ENCODE measurements around the gene NOSIP.
"Not testable (repeated sequence)": the region's sequence is repeated elsewhere in the genome, so short reads cannot be mapped to it uniquely, and the experiment has no call there.

Gene NOSIP, protein sequence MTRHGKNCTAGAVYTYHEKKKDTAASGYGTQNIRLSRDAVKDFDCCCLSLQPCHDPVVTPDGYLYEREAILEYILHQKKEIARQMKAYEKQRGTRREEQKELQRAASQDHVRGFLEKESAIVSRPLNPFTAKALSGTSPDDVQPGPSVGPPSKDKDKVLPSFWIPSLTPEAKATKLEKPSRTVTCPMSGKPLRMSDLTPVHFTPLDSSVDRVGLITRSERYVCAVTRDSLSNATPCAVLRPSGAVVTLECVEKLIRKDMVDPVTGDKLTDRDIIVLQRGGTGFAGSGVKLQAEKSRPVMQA

DNA sequence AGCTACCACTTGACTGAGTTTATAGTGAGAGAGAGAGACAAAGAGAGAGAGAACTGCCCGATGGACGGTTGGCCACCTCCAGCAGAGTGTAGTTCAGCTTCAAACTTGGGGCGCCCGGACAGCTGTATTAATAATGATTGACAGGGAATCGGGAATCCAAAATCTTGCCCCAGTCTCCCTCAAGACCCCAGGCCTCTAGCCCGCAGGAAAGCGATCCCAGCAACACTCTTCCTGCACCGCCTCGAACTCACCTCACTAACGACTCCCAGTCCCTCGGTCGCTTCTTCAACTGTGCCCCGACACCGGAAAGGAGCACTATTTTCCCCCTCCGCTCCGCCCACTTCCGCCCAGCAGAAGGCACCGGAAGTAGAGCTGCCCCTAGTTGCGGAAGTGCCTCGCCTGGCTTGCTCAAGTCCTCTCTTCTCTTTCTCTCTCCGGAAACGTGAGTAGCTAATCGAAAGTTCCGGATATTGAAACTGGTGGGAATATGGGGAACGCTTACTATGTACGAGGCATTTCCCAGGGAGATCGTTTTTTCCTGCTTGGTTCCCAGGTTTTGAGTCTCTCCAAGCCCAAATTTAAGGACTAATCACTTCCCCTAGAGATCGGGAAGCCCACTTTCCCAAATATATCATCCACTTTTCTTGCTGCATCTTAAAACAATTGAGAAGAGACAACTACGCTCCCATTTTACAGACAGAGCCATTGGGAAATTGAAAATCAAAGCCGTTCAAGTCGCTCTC lies at the start of gene NOSIP:
NOSIP (minus strand) TSS at position 293 of the 743 bp plus-strand sequence. CDS start 19,865 bp downstream, outside the sequence.
- peak; percentile 97 for DNase-seq (ENCODE audit: low spot score)

DNA sequence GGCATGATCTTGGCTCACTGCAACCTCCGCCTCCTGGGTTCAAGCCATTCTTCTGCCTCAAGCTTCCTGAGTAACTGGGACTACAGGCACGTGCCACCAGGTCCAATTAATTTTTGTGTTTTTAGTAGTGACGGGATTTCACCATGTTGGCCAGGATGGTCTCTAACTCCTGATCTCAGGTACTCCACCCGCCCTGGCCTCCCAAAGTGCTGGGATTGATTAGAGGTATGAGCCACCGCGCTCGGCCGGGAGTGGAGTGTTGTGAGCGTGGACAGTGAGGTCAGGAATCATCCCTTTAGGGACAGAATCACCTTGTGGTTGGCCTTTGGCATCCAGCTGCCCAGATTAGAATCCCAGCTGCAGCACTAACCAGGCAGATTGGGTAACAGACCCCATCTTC lies 49.3 kb upstream of the NOSIP start:
- DNase-seq (ENCODE audit: low spot score), result no peak

DNA sequence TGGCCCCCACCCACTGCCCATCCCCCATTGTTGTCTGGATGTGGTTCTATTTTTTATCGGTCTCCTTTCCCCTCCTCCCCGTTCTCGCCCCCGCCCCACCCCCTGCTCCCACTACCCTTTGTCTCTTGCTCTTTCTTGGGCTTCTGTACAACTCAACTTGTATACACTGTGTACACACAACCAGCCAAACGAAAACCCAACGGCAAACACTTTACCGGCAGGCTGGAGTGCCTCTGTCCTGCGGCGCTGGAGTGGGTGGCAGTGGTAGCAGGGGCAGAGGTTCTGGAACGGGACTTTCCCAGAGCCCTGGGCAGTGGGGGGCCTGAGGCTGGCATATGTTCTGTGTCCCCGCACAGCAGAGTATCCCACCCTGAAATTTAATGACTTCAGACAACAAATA lies 45.9 kb upstream of the NOSIP start:
- DNase-seq (ENCODE audit: low spot score), result no peak

DNA sequence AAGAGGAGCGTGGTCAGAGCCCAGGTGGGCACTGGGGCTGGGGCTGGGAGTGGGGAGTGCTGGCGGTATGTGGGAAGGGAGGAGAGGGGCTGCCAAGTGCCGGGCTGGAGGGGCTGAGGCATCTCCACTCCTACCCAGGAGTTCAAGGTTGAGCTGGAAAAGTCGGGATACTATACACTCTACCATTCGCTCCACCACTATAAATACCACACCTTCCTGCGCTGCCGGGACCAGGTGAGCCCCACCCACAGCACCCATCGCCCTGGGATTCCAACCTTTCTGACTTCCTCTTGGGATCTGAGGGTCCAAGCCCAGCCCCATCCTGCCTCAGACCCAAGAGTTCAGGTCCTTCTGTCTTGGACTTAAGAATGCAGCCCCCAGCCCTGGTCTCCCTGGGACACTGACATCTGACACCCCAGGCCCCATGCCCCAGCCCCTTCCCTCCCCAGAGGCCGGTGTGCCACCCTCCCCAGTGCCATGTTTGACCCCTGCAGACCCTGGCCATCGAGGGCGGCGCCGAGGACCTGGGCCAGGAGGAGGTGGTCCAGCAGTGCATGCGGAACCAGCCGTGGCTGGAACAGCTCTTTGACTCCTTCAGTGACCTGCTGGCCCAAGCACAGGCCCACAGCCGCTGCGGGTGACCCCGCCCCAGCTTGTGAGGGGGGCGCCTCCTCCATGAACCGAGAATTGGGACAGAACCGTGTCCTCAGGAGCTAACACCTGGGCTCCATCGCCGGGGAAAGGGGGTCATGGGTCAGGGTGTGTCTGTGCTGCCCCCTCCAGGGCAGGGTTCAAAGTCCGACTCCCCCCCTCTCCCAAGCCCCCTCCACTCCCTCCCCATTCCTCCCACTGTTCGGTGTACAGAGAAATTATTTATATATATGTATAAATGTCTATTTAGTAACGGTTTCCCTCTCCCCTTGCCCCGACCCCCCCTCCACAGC lies 44.9 kb upstream of the NOSIP start:
- no peak for DNase-seq (ENCODE audit: low spot score)

DNA sequence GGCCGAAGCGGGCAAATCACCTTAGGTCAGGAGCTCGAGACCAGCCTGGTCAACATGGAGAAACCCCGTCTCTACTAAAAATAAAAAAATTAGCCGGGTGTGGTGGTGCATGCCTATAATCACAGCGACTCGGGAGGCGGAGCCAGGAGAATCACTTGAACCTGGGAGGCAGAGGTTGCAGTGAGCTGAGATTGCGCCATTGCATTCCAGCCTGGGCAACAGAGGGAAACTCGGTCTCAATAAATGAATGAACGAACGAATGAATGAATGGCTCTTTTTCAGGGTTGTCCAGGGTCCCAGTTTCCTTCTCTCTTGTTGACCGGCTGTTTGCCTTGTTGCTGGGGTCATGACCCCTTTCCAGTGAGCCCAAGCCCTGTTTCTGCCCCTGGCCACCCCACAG lies 37.5 kb upstream of the NOSIP start:
- DNase-seq (ENCODE audit: low spot score), result not testable (repeated sequence)

DNA sequence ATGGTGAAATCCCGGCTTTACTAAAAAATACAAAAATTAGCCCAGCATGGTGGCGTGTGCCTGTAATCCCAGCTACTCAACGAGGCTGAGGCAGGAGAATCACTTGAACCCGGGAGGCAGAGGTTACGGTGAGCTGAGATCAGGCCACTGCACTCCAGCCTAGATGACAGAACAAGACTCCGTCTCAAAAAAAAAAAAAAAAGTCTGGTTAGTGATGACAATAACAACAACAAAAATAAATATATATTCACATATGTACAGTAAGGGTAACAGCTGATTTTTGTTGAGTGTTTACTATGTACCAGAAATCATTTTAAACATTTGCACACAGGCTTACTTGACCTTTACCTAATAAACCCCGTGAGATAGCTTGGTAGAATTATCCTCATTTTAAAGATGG lies 36.6 kb upstream of the NOSIP start:
- no peak for DNase-seq (ENCODE audit: low spot score)

DNA sequence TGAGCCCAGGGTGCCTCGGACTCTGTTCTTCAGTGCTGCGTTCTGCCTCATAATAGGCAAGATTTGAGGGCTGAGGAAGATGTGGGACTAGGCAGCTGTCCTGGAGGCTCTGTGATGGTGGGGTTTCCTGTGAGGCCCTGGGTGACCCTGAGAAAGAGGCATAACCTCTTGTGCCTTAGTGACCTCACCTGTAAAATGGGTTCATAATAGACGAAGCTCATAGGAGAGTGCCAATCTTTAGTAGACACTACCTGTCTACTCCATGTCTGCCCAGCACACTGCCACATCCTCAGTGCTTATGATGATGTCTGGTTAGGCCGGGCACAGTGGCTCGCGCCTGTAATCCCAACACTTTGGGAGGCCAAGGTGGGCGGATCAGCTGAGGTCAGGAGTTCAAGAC lies 36.2 kb upstream of the NOSIP start:
- no peak for DNase-seq (ENCODE audit: low spot score)

DNA sequence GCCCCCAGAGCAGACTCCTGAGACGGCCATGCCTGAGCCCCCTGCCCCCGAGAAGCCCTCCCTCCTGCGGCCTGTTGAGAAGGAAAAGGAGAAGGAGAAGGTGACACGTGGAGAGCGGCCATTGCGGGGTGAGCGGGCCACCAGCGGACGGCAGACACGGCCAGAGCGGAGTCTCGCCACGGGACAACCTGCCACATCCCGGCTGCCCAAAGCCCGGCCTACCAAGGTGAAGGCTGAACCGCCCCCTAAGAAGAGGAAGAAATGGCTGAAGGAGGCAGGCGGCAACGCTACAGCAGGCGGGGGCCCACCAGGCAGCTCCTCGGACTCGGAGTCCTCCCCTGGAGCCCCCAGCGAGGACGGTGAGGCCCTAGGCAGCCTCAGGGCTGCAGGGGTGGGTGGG lies 35.5 kb upstream of the NOSIP start:
- DNase-seq (ENCODE audit: low spot score), result no peak

DNA sequence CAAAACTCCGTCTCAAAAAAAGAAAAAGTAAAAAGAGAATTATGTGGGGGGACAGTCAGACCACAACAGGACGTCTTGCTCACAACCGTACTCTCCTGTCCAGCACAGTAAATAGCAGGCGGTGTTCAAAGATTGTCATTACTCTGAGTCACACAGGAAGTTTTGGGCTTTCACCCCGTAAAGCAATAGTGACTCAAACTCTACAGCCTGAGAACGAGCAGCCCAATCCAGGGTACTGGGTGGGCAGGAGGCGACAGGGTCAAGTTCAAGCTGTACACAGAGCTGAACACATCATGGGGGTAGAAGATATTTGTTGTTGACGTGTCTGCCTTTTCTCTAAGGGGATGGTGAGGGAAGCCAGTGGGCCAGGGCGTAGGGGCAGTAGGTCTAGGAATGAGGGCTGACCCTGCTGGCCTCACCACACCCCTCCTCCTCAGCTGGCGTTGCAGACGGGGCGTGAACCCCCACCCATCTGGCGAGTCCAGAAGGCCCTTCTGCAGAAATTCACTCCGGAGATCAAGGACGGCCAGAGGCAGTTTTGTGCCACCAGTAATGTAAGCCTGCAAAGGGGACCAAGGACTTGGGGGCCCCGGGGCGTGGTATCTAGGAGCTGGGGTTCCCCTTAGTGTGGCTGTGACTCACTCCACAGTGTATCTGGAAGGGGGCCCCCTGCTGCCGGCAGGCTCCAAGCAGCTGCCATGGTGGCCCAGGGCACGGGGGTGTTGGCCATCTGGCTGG lies 33.9 kb upstream of the NOSIP start:
- DNase-seq (ENCODE audit: low spot score), result peak; percentile 90

DNA sequence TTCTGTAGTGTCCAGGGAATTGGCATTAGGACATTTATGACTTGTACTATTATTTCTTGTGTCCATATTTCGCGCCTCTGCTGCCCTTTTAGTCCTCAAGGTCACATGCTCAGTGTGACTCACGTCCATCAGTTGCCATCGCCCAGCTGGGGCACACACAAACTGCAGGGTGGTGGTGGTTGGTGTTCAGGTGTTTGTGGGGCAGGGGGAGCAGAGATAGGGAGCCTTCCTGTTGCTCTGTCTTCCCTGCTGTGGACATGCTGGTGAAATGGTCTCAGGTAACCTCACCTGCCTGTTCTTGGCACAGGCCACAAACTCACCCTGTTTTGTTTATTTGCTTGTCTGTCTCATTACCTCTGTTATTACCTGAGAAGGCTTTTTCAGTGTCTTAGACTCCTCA lies 33.0 kb upstream of the NOSIP start:
- DNase-seq (ENCODE audit: low spot score), result peak; percentile 60

DNA sequence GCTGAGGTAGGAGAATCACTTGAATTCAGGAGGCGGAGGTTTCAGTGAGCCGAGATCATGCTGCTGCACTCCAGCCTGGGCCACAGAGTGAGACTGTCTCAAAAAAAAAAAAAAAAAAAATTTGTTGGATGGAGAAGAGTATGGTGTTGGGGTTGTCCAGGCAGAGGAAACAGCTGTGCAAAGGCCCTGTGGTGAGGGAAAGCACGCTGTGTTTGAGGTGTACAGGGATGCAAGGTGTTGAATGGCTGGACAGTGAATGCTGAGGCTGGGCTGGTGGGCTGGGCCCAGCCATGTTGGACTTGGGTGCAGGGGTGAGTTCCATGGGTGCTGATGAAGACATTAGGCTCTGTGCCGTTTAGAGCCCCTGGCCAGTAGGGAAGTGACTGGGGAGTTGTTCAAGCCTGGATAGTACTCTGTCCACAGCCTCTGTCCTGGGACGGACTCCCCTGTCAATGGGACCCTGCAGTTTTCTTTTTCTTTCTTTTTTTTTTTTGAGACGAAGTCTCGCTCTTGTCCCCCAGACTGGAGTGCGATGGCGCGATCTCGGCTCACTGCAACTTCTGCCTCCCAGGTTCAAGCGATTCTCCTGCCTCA lies 29.2 kb upstream of the NOSIP start:
- DNase-seq (ENCODE audit: low spot score), result no peak

DNA sequence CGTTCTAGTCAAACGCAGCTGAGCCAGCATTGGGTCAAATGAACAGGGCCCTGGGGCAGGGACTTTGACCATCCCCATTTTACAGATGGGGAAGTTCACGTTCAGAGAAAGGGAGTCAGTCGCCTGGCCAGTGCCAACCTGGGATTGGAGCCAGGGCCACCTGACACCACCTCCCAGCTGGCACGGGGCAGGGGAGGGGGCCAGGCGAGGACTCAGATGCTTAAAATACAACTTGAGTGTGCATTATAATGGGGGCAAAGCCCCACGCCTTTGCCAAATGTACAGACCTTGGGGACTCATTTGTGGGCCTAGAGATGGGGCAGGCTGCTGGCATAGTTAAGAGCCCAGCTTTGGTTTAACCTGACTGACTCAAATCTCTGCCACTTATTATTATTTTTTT lies 25.2 kb upstream of the NOSIP start:
- DNase-seq (ENCODE audit: low spot score), result no peak

DNA sequence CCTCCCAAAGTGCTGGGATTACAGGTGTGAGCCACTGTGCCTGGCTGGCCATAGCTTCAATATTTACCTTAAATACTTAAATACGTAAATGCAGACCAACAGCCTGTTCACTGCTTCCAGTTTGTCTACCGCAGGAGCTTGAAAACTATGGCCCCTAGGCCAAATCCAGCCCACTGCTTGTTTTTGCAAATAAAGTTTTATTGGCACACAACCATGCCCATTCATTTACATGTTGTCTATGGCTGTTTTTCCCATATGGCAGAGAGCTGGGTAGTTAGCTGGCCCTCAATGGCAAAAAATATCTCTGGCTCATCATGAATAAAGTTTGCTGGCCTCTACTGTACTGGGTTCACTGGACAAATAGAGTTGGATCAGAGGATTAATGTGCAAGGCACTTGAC lies 22.4 kb upstream of the NOSIP start:
- DNase-seq (ENCODE audit: low spot score), result no peak

DNA sequence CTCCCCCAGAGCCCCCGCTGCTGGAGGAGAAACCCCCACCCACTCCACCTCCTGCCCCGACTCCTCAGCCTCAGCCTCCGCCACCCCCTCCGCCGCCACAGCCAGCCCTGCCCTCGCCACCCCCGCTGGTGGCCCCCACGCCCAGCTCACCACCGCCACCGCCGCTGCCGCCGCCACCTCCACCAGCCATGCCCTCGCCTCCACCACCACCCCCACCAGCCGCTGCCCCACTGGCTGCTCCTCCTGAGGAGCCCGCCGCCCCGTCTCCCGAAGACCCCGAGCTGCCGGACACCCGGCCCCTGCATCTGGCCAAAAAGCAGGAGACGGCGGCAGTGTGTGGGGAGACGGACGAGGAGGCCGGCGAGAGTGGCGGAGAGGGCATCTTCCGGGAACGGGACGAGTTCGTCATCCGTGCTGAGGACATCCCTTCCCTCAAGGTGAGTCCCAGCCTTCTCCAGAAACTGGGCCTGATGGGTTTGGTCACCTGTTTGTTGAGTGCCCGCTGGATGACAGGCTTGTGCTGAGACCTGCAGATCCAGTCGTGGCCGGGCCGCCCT lies 21.2 kb upstream of the NOSIP start:
- no peak for DNase-seq (ENCODE audit: low spot score)

DNA sequence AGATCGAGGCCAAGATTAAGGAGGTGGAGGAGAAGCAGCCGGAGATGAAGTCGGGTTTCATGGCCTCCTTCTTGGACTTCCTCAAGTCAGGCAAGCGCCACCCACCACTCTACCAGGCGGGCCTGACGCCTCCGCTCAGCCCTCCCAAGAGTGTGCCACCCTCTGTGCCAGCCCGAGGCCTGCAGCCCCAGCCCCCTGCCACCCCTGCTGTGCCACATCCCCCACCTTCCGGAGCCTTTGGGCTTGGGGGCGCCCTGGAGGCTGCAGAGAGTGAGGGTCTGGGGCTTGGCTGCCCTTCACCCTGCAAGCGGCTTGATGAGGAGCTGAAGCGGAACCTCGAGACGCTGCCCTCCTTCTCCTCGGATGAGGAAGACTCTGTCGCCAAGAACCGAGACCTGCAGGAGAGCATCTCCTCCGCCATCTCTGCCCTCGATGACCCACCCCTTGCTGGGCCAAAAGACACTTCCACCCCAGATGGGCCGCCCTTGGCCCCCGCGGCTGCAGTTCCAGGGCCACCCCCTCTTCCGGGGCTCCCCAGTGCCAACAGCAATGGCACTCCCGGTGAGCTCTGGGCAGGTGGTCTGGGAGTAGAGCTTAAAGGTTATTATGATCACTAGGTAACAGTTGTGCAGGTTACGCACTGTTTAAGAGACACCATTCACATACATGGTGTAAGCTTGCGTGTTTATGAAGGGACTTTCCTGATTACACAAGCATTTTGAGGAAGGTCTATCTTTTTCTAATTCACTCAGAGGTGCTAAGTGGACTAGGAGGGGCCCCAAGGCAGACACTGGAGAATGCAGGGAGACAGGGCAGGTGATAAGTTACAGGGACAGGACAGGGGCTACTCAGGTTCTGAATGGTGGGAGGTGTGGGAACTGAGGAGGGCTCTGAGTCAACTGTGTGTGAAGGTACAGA lies 19.3 kb upstream of the NOSIP start:
- no peak for DNase-seq (ENCODE audit: low spot score)

DNA sequence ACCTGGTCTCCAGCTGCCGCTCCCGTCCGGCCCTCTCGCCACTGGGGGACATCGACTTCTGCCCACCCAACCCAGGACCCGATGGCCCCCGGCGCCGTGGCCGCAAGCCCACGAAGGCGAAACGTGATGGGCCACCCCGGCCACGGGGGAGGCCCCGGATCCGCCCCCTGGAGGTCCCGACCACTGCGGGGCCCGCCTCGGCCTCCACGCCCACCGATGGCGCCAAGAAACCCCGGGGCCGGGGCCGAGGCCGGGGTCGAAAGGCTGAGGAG lies 17.3 kb upstream of the NOSIP start:
- no peak for DNase-seq (ENCODE audit: low spot score)

DNA sequence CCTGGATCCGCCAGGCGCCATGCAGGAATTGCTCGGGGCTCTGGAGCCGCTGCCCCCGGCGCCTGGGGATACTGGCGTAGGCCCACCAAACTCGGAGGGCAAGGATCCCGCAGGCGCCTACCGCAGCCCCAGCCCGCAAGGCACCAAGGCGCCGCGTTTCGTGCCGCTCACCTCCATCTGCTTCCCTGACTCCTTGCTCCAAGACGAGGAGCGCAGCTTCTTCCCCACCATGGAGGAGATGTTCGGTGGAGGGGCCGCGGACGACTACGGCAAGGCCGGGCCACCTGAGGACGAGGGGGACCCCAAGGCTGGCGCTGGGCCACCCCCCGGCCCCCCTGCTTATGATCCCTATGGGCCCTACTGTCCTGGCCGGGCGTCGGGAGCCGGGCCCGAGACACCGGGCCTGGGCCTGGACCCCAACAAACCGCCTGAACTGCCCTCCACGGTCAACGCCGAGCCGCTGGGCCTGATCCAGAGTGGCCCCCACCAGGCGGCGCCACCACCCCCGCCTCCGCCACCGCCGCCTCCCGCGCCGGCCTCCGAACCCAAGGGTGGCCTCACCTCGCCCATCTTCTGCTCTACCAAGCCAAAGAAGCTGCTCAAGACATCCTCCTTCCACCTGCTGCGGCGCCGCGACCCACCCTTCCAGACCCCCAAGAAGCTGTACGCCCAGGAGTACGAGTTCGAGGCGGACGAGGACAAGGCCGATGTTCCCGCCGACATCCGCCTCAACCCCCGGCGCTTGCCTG lies 16.8 kb upstream of the NOSIP start:
- DNase-seq (ENCODE audit: low spot score), result no peak

DNA sequence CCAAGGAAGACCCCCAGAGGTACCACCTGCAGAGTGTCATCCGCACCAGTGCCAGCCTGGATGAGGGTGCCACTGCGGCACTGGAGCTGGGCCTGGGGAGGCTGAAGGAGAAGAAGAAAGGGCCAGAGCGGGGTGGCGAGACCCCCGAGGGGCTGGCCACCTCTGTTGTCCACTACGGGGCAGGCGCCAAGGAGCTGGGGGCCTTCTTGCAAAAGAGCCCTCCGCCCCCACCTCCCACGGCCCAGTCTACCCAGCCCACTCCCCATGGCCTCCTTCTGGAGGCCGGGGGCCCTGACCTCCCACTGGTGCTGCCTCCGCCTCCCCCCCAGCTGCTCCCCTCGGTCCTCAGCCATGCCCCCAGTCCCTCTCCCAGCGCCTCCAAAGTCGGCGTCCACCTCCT lies 16.1 kb upstream of the NOSIP start:
- no peak for DNase-seq (ENCODE audit: low spot score)

DNA sequence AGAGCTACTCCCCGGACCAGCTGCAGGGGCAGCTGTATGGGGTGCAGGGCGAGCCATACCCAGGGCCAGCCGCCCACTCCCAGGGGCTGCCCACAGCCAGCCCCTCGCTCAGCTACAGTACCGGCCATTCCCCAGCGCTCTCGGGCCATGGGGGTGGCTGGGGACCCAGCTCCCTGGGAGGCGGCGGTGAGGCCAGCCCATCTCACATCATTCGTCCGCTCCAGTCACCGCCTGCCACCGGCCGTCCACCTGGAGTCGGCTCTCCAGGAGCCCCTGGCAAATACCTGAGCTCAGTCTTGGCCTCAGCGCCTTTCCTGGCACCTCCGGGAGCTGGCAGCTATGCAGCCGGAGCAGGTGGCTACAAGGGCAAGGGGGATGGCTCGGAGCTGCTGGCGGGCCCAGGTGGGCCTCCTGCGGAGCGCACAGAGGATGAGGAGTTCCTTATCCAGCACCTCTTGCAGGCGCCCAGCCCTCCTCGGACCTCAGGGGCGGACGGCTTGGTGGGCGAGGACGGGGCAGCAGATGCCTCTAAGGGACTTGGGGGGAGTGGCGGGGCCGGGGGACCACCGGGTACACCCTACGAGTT lies 15.6 kb upstream of the NOSIP start:
- no peak for DNase-seq (ENCODE audit: low spot score)
